Kidney (tissue), 14 donors: ENCODE measurements around the gene GPR61. TPM values are rescaled to one million over a fixed set of nuclear protein-coding genes. Genes with fewer than 3 reads are reported as not detected.

Source experiments
- DNase-seq, 5 donors: peaks; one replicate each; pipeline ENCODE4 v3.0.0-alpha.2; 2013 to 2020
- FAIRE-seq: peaks from 2 replicates; lab custom pipeline; 2012; peaks lifted over from hg19 to GRCh38; lab: Jason Lieb, UNC
- H3K27ac ChIP-seq, 2 donors: one replicate each; pipeline ENCODE4 v1.7.0; 2013; ENCODE audit warnings: low read depth in 2 of 2, low read length in 2 of 2, inconsistent platforms in 1 of 2
- H3K27me3 ChIP-seq: one replicate; pipeline ENCODE4 v1.7.1; 2013; ENCODE audit warnings: low read length, inconsistent platforms; ENCODE audit not compliant: control insufficient read depth, insufficient read depth
- H3K36me3 ChIP-seq, 3 donors: one replicate each; pipeline versions ENCODE4 v1.7.0 to v1.7.1; 2013; ENCODE audit warnings: low read length in 3 of 3, control low read depth in 1 of 3, inconsistent platforms in 1 of 3; ENCODE audit not compliant: insufficient read depth in 3 of 3, control insufficient read depth in 2 of 3
- H3K4me1 ChIP-seq, 3 donors: one replicate each; pipeline versions ENCODE4 v1.7.0 to v1.7.1; 2013; ENCODE audit warnings: low read length in 3 of 3, inconsistent platforms in 1 of 3, low read depth in 1 of 3; ENCODE audit not compliant: control insufficient read depth in 2 of 3, insufficient read depth in 2 of 3
- H3K4me3 ChIP-seq, 3 donors: one replicate each; pipeline versions ENCODE4 v1.7.0 to v1.8.1; 2013; ENCODE audit warnings: low read length in 3 of 3, control low read depth in 1 of 3, inconsistent platforms in 1 of 3
- H3K9ac ChIP-seq, 3 donors: one replicate each; pipeline versions ENCODE4 v1.7.0 to v1.7.1; 2013; ENCODE audit warnings: low read length in 3 of 3, control low read depth in 1 of 3, inconsistent platforms in 1 of 3
- H3K9me3 ChIP-seq, 3 donors: one replicate each; pipeline versions ENCODE4 v1.7.0 to v1.7.1; 2013; ENCODE audit warnings: low read length in 3 of 3, control low read depth in 1 of 3, inconsistent platforms in 1 of 3; ENCODE audit not compliant: control insufficient read depth in 2 of 3, insufficient read depth in 1 of 3
- intact Hi-C: fragments of 100-400 bp; cut with DNase I; formaldehyde crosslinking; loops from one replicate; pipeline ENCODE4 v1.11.1; 2022
- polyA plus RNA-seq: library from polyadenylated mRNA; stranded (reverse); fragments of 350-450 nt; fragmentation: Illumina TruSeq; extraction: RNeasy Lipid Tissue Mini Kit (QIAGEN cat#74804); gene quantifications from one replicate; pipeline ENCODE4 v1.2.3, GENCODE V29; 2014; ENCODE audit warnings: low read depth, low replicate concordance; ENCODE audit not compliant: insufficient read depth
- total RNA-seq: library from RNA; stranded (reverse); fragmentation: NEBNext Ultra II Directional; extraction: Animal tissue kit (Norgen Biotek cat#: 25700); gene quantifications from one replicate; pipeline ENCODE4 v1.2.1, GENCODE V29; 2021
- TF ChIP-seq, protein P1 (sequence below): IDR thresholded peaks from 3 replicates; pipeline ENCODE4 v1.5.1; 2012; ENCODE audit warnings: mild to moderate bottlenecking, moderate library complexity, borderline replicate concordance; ENCODE audit not compliant: insufficient read depth; ENCODE audit errors: extremely low read depth
- donor health status: control.
- donor health status: control.
- donor health status: control.
- donor health status: control.
- donor health status: control.
- donor health status: DM: yes; HTN: yes; CAD: no.
- donor health status: Normal renal cell carcinoma (clear cell type).

The GPR61 gene
- total and polyA plus RNA-seq, 2 donors from 2014 or later, result not detected

DNA sequence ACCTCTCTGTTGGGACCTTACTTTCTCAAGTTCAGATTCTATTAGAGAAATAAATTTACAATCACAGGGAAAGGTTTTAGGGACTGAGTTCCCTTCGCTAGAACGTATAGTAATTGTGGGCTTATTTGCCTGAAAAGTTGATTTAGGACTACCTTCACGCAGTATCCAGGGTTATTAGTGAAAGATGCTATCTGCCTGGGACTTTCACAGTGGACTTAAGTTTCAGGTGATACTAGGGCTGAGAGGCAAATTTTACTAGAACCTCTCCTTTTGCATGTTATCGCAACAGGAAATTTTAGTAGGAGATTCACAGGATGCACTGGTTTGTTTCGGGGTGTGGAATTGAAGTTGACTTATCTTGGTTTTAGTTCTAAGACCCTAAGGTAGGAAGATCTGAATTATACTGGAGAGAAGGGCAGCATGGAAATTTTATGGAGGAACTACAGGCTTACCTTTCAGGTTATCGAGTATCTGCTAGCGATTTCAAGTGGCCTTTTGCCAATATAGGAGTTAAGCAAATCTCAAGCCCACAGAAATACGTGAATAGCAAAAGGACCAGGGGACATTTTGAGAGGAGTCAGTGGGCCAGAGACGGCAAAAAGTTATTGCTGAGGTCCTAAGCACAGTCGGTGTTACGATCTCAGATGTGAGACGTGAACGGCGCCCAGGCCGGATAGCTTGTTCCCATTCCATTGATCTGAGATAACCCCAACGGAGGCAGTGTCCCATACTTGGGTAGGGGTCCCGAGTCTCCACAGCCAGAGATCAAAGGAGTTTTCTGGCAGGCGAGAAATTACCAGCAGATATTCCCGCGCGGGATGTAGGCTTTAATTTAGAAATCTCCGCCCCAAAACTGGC is 8.0 kb downstream of the GPR61 start:
- Histone ChIP-seq H3K4me1 (peaks cover 7 to 13% (median 12%) of the 10 kb centered on the region in 3 donors), H3K27me3 (no peaks in the 10 kb centered on the region), H3K9ac (peak overlapping the region; percentile 71 to 93 (median 92)), H3K9me3 (no peaks in the 10 kb centered on the region), H3K4me3 (peak overlapping the region; percentile 86 to 96 (median 91)), H3K27ac (peak overlapping the region; percentile 95 to 97), H3K36me3 (no peaks in the 10 kb centered on the region)
- FAIRE-seq, result no peak
- DNase-seq, result peak in 1 of 5 donors; percentile 56
- intact Hi-C loops, result loop anchor here (5.0 kb wide), 1 partner anchor 225 kb away; no protein-coding TSS in a partner anchor
- TF ChIP-seq, protein P1, sequence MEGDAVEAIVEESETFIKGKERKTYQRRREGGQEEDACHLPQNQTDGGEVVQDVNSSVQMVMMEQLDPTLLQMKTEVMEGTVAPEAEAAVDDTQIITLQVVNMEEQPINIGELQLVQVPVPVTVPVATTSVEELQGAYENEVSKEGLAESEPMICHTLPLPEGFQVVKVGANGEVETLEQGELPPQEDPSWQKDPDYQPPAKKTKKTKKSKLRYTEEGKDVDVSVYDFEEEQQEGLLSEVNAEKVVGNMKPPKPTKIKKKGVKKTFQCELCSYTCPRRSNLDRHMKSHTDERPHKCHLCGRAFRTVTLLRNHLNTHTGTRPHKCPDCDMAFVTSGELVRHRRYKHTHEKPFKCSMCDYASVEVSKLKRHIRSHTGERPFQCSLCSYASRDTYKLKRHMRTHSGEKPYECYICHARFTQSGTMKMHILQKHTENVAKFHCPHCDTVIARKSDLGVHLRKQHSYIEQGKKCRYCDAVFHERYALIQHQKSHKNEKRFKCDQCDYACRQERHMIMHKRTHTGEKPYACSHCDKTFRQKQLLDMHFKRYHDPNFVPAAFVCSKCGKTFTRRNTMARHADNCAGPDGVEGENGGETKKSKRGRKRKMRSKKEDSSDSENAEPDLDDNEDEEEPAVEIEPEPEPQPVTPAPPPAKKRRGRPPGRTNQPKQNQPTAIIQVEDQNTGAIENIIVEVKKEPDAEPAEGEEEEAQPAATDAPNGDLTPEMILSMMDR, result no peak

DNA sequence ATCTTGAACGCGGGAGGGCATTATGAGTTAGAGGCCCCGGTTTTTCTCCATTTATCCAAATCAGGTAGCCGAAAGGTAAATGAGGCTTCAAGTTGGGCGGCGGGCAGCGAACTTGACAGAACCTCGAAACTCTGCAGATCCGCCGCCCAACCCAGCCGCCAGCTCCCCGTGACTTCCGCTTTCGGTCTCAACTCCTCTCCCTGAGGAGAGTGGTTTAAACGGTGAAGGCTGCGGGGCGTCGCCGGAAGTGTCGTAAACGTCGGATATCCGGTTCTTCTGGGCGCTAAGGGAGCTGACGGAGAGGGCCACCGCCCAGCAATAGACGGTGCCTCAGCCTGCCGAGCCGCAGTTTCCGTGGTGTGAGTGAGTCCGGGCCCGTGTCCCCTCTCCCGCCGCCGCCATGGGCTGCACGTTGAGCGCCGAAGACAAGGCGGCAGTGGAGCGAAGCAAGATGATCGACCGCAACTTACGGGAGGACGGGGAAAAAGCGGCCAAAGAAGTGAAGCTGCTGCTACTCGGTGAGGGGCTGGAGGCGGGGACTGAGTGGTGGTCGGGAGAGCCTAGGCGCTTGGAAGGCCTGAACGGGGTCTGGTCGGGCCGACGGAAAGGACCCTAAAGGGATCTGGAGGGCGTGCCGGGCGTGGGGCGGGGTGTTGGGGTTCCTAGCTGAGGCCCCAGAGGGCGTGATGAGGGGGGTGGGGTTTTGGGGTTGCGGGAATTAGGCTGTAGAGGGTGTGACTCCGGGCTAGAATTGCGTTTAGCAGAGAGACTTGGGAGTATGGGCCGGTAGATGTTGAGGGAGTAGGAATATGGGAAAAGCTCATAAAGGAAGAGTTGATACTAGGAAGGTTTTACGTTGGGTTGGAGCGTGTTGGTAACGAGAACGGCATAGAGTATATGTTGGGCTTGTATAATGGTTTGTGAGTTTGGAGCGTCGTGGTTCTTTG is 8.9 kb downstream of the GPR61 start, which contains the start of gene GNAI3:
Gene GNAI3, plus strand, starts transcription at position 295 of the 947 bp plus-strand sequence. Its CDS starts 106 bp downstream, at position 401.
- Histone ChIP-seq H3K4me1 (peaks cover 7 to 13% (median 12%) of the 10 kb centered on the region in 3 donors), H3K36me3 (no peaks in the 10 kb centered on the region), H3K27ac (peak within 1 kb of the TSS; percentile 95 to 97), H3K9me3 (no peaks in the 10 kb centered on the region), H3K4me3 (peak within 1 kb of the TSS; percentile 86 to 96 (median 91)), H3K9ac (peak within 1 kb of the TSS; percentile 92 to 93 (median 93)), H3K27me3 (no peaks in the 10 kb centered on the region)
- DNase-seq, result peak; percentile 96 to 98 (median 97)
- TF ChIP-seq, protein P1, result peak; percentile 4
- intact Hi-C loops, result loop anchor here (5.0 kb wide), 1 partner anchor 224 kb away; no protein-coding TSS in a partner anchor
- FAIRE-seq, result no peak

DNA sequence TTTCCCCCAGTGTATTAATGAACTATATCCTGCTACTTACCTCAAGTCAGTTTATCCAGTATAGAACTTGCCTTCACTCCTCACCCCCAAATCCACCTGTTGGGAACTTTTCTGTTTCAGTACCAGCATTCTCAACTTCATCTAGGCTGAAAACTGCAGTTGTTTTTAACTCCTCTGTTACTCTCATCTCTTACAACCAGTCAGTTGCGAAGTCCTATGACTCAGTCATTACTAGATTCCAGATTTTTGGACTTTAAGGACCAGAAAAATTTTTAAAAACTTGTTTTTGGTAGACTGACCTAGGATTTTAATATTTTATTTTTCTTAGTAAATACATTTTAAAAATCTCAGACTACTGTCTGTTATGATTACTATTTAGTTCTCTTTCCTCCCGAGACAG is 16.9 kb downstream of the GPR61 start:
- Histone ChIP-seq H3K9me3 (no peaks in the 10 kb centered on the region), H3K27me3 (no peaks in the 10 kb centered on the region), H3K4me1 (peaks cover 0 to 9% (median 9%) of the 10 kb centered on the region in 3 donors), H3K27ac (no peak overlapping the region), H3K9ac (no peak overlapping the region), H3K36me3 (no peaks in the 10 kb centered on the region), H3K4me3 (no peak overlapping the region)
- FAIRE-seq (no peak), DNase-seq (no peak)
- TF ChIP-seq, protein P1, result no peak
- intact Hi-C loops, result no loop called here
